CD14-positive monocyte (primary cell): ENCODE data around the gene AOPEP. TPM values are rescaled to one million over a fixed set of nuclear protein-coding genes. Genes with fewer than 3 reads are reported as not detected.
A peak's percentile ranks its signal among the peaks of the same experiment; 100 is the strongest.

ENCODE experiments used
- DNase-seq, 3 donors: peaks; one replicate each; pipeline ENCODE4 v3.0.0-alpha.2; 2011 to 2022
- H2AFZ ChIP-seq: 2 replicates; pipeline ENCODE4 v1.6.0; 2012; ENCODE audit warnings: mild to moderate bottlenecking, low read depth, low read length, inconsistent platforms; ENCODE audit not compliant: insufficient read depth, poor library complexity, severe bottlenecking
- H3K27ac ChIP-seq, 2 donors: 1 replicate in 1 of 2; 2 replicates in 1 of 2; pipeline ENCODE4 v1.5.1; 2012 to 2013; ENCODE audit warnings: low read length in 2 of 2, control low read depth in 1 of 2, inconsistent platforms in 1 of 2, low read depth in 1 of 2, mild to moderate bottlenecking in 1 of 2
- H3K27me3 ChIP-seq, 2 donors: one replicate each; pipeline versions ENCODE4 v1.6.0 to v1.6.1; 2011 to 2013; ENCODE audit warnings: low read length in 2 of 2; ENCODE audit not compliant: control insufficient read depth in 2 of 2, insufficient read depth in 2 of 2
- H3K36me3 ChIP-seq, 2 donors: replicated peaks in 1 of 2; 1 replicate in 1 of 2; 2 replicates in 1 of 2; pipeline versions ENCODE4 v1.5.1 to v1.6.1; 2012 to 2013; ENCODE audit warnings: low read length in 2 of 2, control low read depth in 1 of 2, inconsistent platforms in 1 of 2, mild to moderate bottlenecking in 1 of 2; ENCODE audit not compliant: insufficient read depth in 2 of 2, control insufficient read depth in 1 of 2
- H3K4me1 ChIP-seq, 2 donors: 1 replicate in 1 of 2; 2 replicates in 1 of 2; pipeline versions ENCODE4 v1.5.1 to v1.6.1; 2012 to 2013; ENCODE audit warnings: low read length in 2 of 2, control low read depth in 1 of 2, inconsistent platforms in 1 of 2, mild to moderate bottlenecking in 1 of 2, moderate library complexity in 1 of 2; ENCODE audit not compliant: insufficient read depth in 2 of 2, control insufficient read depth in 1 of 2
- H3K4me2 ChIP-seq: replicated peaks from 2 replicates; pipeline ENCODE3; 2012; ENCODE audit warnings: low read length, moderate library complexity, mild to moderate bottlenecking; ENCODE audit not compliant: poor library complexity, severe bottlenecking; ENCODE audit errors: extremely low read depth
- H3K4me3 ChIP-seq, 3 experiments: fragments of 200-600 bp in 1 of 3; sonication (generic) in 1 of 3; replicated peaks in 1 of 3; 1 replicate in 2 of 3; 2 replicates in 1 of 3; pipeline ENCODE4 v1.5.1; 2011 to 2013; ENCODE audit warnings: low read length in 3 of 3, mild to moderate bottlenecking in 3 of 3, control low read depth in 2 of 3, low read depth in 2 of 3, inconsistent platforms in 1 of 3, moderate library complexity in 1 of 3
- H3K79me2 ChIP-seq: 2 replicates; pipeline ENCODE4 v1.6.0; 2012; ENCODE audit warnings: mild to moderate bottlenecking, control low read depth, inconsistent platforms, low read length, moderate library complexity; ENCODE audit not compliant: insufficient read depth
- H3K9ac ChIP-seq: 2 replicates; pipeline ENCODE4 v1.6.0; 2017; ENCODE audit warnings: low read length, mild to moderate bottlenecking; ENCODE audit not compliant: insufficient read depth, poor library complexity, severe bottlenecking
- H3K9me3 ChIP-seq, 2 donors: replicated peaks in 1 of 2; 1 replicate in 1 of 2; 2 replicates in 1 of 2; pipeline versions ENCODE4 v1.5.1 to v1.6.1; 2012 to 2013; ENCODE audit warnings: low read length in 2 of 2, control low read depth in 1 of 2; ENCODE audit not compliant: control insufficient read depth in 1 of 2, insufficient read depth in 1 of 2
- H4K20me1 ChIP-seq: 2 replicates; pipeline ENCODE4 v1.6.0; 2012; ENCODE audit warnings: mild to moderate bottlenecking, low read length, control low read depth, moderate library complexity; ENCODE audit not compliant: insufficient read depth
- H3K27ac Mint-ChIP-seq, 7 donors: one replicate each; pipeline ENCODE4 v1.8.0; 2020; ENCODE audit warnings: mild to moderate bottlenecking in 7 of 7, mixed read lengths in 7 of 7, moderate library complexity in 6 of 7, inconsistent platforms in 2 of 7
- H3K27me3 Mint-ChIP-seq, 3 donors: one replicate each; pipeline ENCODE4 v1.8.0; 2021 to 2022; ENCODE audit warnings: low read depth in 3 of 3, mild to moderate bottlenecking in 3 of 3, mixed read lengths in 3 of 3, moderate library complexity in 3 of 3, inconsistent platforms in 1 of 3
- H3K36me3 Mint-ChIP-seq, 2 donors: one replicate each; pipeline ENCODE4 v1.8.0; 2020; ENCODE audit warnings: mixed read lengths in 2 of 2, inconsistent platforms in 1 of 2, mild to moderate bottlenecking in 1 of 2
- H3K4me1 Mint-ChIP-seq: one replicate; pipeline ENCODE4 v1.8.0; 2020; ENCODE audit warnings: mild to moderate bottlenecking, mixed read lengths
- H3K4me3 Mint-ChIP-seq, 2 donors: one replicate each; pipeline ENCODE4 v1.8.0; 2020; ENCODE audit warnings: mild to moderate bottlenecking in 2 of 2, mixed read lengths in 2 of 2, moderate library complexity in 1 of 2
- H3K9me3 Mint-ChIP-seq, 7 donors: one replicate each; pipeline ENCODE4 v1.8.0; 2020 to 2022; ENCODE audit warnings: mixed read lengths in 7 of 7, mild to moderate bottlenecking in 6 of 7, moderate library complexity in 6 of 7, inconsistent platforms in 2 of 7
- CTCF ChIP-seq: fragments of 200-600 bp; IDR thresholded peaks from one replicate; pipeline ENCODE4 v1.8.0; 2022; ENCODE audit warnings: antibody characterized with exemption, mild to moderate bottlenecking
- WGBS: methylation state at CpG from one replicate; pipeline ENCODE4 v1.1.5; 2013; ENCODE audit warnings: missing lambda C conversion rate; ENCODE audit not compliant: insufficient coverage; 5-methylcytosine and 5-hydroxymethylcytosine counted together
- intact Hi-C, 2 donors: fragments of 100-400 bp; cut with micrococcal nuclease; formaldehyde crosslinking; loops; one replicate each; pipeline versions ENCODE4 v1.15.0 to v1.15.1; 2023
- polyA plus RNA-seq, 3 donors: library from polyadenylated mRNA; depleted of rRNA in 1 of 3; unstranded in 2 of 3; stranded (reverse) in 1 of 3; fragments of 300-500 nt in 2 of 3; fragments of >200 nt in 1 of 3; fragmentation: Illumina TruSeq in 2 of 3; gene quantifications; 1 replicate in 2 of 3; 2 replicates in 1 of 3; pipeline ENCODE4 v1.2.3, GENCODE V29; 2012 to 2021

The AOPEP gene
- polyA plus RNA-seq, 3 donors, result 3.0 to 4.1 (median 3.1) TPM

- Histone ChIP-seq H2AFZ (no peak overlapping the region), H3K9ac (no peak overlapping the region), H3K9me3 (peaks cover 0 to 6% of the 10 kb centered on the region in 2 donors), H3K4me2 (no peak overlapping the region), H3K4me3 (no peak overlapping the region), H3K27ac (no peak overlapping the region), H3K79me2 (no peaks in the 10 kb centered on the region), H3K27me3 (peaks cover 34 to 36% of the 10 kb centered on the region in 2 donors), H3K4me1 (peaks cover 6 to 13% of the 10 kb centered on the region in 2 donors), H4K20me1 (no peaks in the 10 kb centered on the region), H3K36me3 (no peaks in the 10 kb centered on the region)
- intact Hi-C loops, result no loop called here
- TF ChIP-seq CTCF, result no peak
- H3K4me3 Mint-ChIP-seq, result peak overlapping the region in 1 of 2 donors; percentile 90
- no peak for DNase-seq
- peaks cover 44 to 55% (median 47%) of the 10 kb centered on the region in 3 donors for H3K27me3 Mint-ChIP-seq
- WGBS, result no CpG with 5 or more reads among the region's 5 CpGs
- H3K36me3 Mint-ChIP-seq, result peaks cover 11 to 14% of the 10 kb centered on the region in 2 donors
- H3K27ac Mint-ChIP-seq, result peak overlapping the region in 1 of 7 donors; percentile 11
- H3K9me3 Mint-ChIP-seq, result peaks cover 0 to 4% (median 2%) of the 10 kb centered on the region in 7 donors
- H3K4me1 Mint-ChIP-seq, result peaks cover 9% of the 10 kb centered on the region
Measured at GRCh38 chr9:95007226-95007869, 280.8 kb downstream of the AOPEP start.

- Histone ChIP-seq H3K27ac (no peak overlapping the region), H4K20me1 (no peaks in the 10 kb centered on the region), H2AFZ (no peak overlapping the region), H3K79me2 (no peaks in the 10 kb centered on the region), H3K4me2 (no peak overlapping the region), H3K9me3 (peaks cover 0 to 6% of the 10 kb centered on the region in 2 donors), H3K4me3 (no peak overlapping the region), H3K36me3 (no peaks in the 10 kb centered on the region), H3K27me3 (peaks cover 26 to 27% of the 10 kb centered on the region in 2 donors), H3K4me1 (peaks cover 6 to 13% of the 10 kb centered on the region in 2 donors), H3K9ac (no peak overlapping the region)
- peaks cover 35 to 46% (median 39%) of the 10 kb centered on the region in 3 donors for H3K27me3 Mint-ChIP-seq
- H3K4me1 Mint-ChIP-seq, result peaks cover 9% of the 10 kb centered on the region
- 55% methylated on average over 11 of the region's 15 CpGs for WGBS
- H3K9me3 Mint-ChIP-seq, result peaks cover 0 to 4% (median 2%) of the 10 kb centered on the region in 7 donors
- H3K36me3 Mint-ChIP-seq, result peaks cover 11 to 13% of the 10 kb centered on the region in 2 donors
- H3K4me3 Mint-ChIP-seq, result no peak overlapping the region
- intact Hi-C loops, result no loop called here
- no peak overlapping the region for H3K27ac Mint-ChIP-seq
- no peak for TF ChIP-seq CTCF
- no peak for DNase-seq
Measured at GRCh38 chr9:95008151-95008771, 281.8 kb downstream of the AOPEP start.
